ENCODE results near the gene COA8.

COA8 gene

GRCh38 chr14:103548463-103549351 lies 14.1 kb upstream of the COA8 start:
- Histone ChIP-seq H3K27me3 (ENCODE audit: insufficient read depth, low read depth, severe bottlenecking) (no peaks in the 10 kb centered on the region), H3K4me3 (ENCODE audit: low read depth, low read length) (no peak overlapping the region), H3K27ac (no peak overlapping the region), H3K36me3 (no peaks in the 10 kb centered on the region), H3K9me3 (ENCODE audit: severe bottlenecking) (no peaks in the 10 kb centered on the region)
- no peak for TF ChIP-seq CTCF (IDR thresholded peaks at IDR 0.05; ENCODE audit: low read depth, low read length)
- no peak for DNase-seq

GRCh38 chr14:103549361-103550311 lies 13.1 kb upstream of the COA8 start:
- no peak overlapping the region for H3K4me3 ChIP-seq (ENCODE audit: low read depth, low read length)
- H3K9me3 ChIP-seq (ENCODE audit: severe bottlenecking), result no peaks in the 10 kb centered on the region
- no peaks in the 10 kb centered on the region for H3K27me3 ChIP-seq (ENCODE audit: insufficient read depth, low read depth, severe bottlenecking)
- no peaks in the 10 kb centered on the region for H3K36me3 ChIP-seq
- TF ChIP-seq CTCF (IDR thresholded peaks at IDR 0.05; ENCODE audit: low read depth, low read length), result peak; percentile 53
- DNase-seq, result no peak
- H3K27ac ChIP-seq, result no peak overlapping the region

DNA sequence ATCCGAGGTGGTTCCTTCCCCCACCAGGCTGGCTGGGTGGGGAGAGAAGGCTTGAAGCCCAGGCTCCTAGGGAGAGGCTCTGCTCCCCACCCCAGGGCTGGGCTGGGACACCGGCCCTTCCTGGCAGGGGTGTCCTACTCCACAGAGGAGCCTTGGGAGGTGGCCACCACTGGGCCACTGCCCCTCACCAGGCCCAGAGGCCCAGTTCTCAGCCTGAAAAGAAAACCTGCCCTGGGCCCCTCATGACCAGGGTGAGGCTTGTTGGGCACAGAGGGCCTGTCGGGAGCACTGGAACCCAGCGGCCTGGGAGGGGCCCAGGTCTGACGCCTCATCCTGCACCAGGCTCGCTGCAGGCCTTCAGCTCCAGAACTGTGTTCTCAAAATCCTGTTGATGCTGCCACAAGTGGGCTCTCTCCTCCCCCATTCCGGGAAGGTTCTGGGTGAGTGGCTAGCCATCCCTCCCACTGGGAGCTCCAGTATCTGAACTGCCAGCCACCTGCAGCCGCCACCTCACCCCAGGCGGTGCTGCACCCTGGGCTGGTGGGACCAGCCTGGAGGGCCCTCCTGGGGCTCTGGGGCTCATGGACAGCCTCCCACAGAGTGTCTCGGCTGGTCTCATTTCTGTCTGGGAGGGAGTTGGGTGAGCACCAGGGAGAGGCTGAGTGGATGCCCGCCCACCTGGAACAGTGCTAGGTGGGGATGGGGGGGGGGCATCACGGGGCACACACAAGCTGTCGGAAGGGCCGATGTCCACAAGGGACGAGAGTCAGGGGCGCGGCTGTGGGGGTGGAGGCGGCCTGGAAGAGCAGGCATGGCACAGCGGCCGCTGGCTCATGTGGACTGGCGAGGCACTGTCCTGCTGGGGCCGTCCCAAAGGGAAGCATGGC lies 12.1 kb upstream of the COA8 start:
- Histone ChIP-seq H3K27ac (no peak overlapping the region), H3K27me3 (ENCODE audit: insufficient read depth, low read depth, severe bottlenecking) (no peaks in the 10 kb centered on the region), H3K36me3 (peaks cover 4% of the 10 kb centered on the region; the same call in 1 of the 2 replicates), H3K4me3 (ENCODE audit: low read depth, low read length) (no peak overlapping the region), H3K9me3 (ENCODE audit: severe bottlenecking) (no peaks in the 10 kb centered on the region)
- DNase-seq, result no peak
- TF ChIP-seq CTCF (IDR thresholded peaks at IDR 0.05; ENCODE audit: low read depth, low read length), result no peak

DNA sequence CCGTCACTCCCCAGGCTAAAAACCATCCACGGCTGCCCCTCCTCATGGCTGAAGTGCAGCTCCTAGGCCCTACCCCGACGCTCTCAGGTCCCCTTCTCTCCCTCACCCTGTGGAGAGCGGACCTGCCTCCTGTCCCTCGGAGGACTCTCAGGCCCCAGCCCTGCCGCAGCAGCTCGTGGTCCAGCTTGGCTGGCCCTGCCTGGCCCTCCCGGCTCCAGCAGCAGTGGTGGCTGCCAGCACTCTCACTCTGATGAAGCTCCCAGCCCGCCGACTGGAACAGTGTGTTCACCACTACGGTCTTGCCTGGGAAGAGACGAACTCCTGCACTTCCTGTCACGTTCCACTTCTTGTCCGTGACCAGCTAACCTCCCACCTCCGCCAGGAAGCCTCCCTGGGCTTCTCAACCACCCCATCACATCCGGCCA lies 11.4 kb upstream of the COA8 start:
- Histone ChIP-seq H3K36me3 (peaks cover 4% of the 10 kb centered on the region; the same call in 1 of the 2 replicates), H3K27me3 (ENCODE audit: insufficient read depth, low read depth, severe bottlenecking) (no peaks in the 10 kb centered on the region), H3K9me3 (ENCODE audit: severe bottlenecking) (no peaks in the 10 kb centered on the region), H3K4me3 (ENCODE audit: low read depth, low read length) (no peak overlapping the region), H3K27ac (no peak overlapping the region)
- no peak for TF ChIP-seq CTCF (IDR thresholded peaks at IDR 0.05; ENCODE audit: low read depth, low read length)
- no peak for DNase-seq

Data from WERI-Rb-1 (cell line).